ENCODE data around the gene SOX5.

SOX5 gene

GRCh38 chr12:23674064-23674463, 275.4 kb downstream of the SOX5 start:
- no peaks in the 10 kb centered on the region for H3K4me1 ChIP-seq (ENCODE audit: control insufficient read depth in 1 of 2, insufficient read depth in 2 of 2, low read length in 2 of 2)
- H3K4ac ChIP-seq (ENCODE audit: low read depth, low read length) = no peak overlapping the region
- no peak overlapping the region for H3K23ac ChIP-seq (ENCODE audit: low read length)
- no peaks in the 10 kb centered on the region for H3K9me3 ChIP-seq (ENCODE audit: insufficient read depth, low read depth, low read length)
- H2BK12ac ChIP-seq (ENCODE audit: low read length) = no peak overlapping the region
- H2BK5ac ChIP-seq (ENCODE audit: low read depth, low read length, poor library complexity) = no peak overlapping the region
- H3K27me3 ChIP-seq (ENCODE audit: insufficient read depth, low read length) = no peaks in the 10 kb centered on the region
- no peak overlapping the region for H4K8ac ChIP-seq (ENCODE audit: low read depth, low read length)
- H2BK120ac ChIP-seq (ENCODE audit: insufficient read depth, low read length, poor library complexity) = no peak overlapping the region
- H4K91ac ChIP-seq (ENCODE audit: low read depth, low read length) = no peak overlapping the region
- H3K4me2 ChIP-seq (ENCODE audit: low read length) = no peak overlapping the region
- no peak overlapping the region for H3K9ac ChIP-seq (ENCODE audit: low read length)
- no peak overlapping the region for H3K18ac ChIP-seq (ENCODE audit: low read length)
- H3K4me3 ChIP-seq (ENCODE audit: low read depth, low read length) = no peak overlapping the region
- H3K36me3 ChIP-seq (ENCODE audit: control insufficient read depth in 1 of 2, insufficient read depth in 2 of 2, low read length in 2 of 2) = no peaks in the 10 kb centered on the region
- no peaks in the 10 kb centered on the region for H3K79me1 ChIP-seq (ENCODE audit: low read length)
- no CpG with 5 or more reads among the region's 7 CpGs for WGBS (ENCODE audit: extremely low coverage, insufficient coverage, insufficient read length)
- H2AFZ ChIP-seq (ENCODE audit: insufficient read depth, low read length, poor library complexity) = no peak overlapping the region
- no peak for DNase-seq
- no peak overlapping the region for H3K27ac ChIP-seq (ENCODE audit: low read depth, low read length)
- H2AK5ac ChIP-seq (ENCODE audit: low read length) = no peak overlapping the region
- H3K14ac ChIP-seq (ENCODE audit: low read length) = no peak overlapping the region
- H3K79me2 ChIP-seq (ENCODE audit: control insufficient read depth, insufficient read depth, low read length, poor library complexity) = no peaks in the 10 kb centered on the region
- no peak overlapping the region for H4K12ac ChIP-seq (ENCODE audit: low read depth, low read length)

DNA sequence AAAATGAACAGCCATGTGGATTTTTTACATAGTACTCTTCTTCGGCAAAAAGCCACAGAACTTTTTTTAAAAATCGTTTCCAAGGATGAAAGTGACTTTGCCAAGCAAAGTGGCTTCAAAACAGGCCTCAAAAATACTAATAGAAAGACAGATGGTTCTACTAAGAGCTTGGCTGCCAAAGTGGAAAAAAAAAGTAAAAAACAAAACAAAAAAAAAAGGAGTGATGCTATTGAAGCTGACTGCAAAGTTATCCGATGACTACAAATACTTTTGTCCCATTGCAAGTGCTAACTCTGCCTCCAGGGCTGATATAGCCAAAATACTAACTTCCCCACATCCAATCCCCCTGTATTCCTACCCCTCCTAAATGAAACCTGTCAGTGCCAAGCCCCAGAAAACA, 277.6 kb downstream of the SOX5 start:
- H3K23ac ChIP-seq (ENCODE audit: low read length) = no peak overlapping the region
- WGBS (ENCODE audit: extremely low coverage, insufficient coverage, insufficient read length) = no CpG with 5 or more reads among the region's 3 CpGs
- H3K18ac ChIP-seq (ENCODE audit: low read length) = no peak overlapping the region
- H3K79me1 ChIP-seq (ENCODE audit: low read length) = no peaks in the 10 kb centered on the region
- H4K12ac ChIP-seq (ENCODE audit: low read depth, low read length) = no peak overlapping the region
- no peaks in the 10 kb centered on the region for H3K9me3 ChIP-seq (ENCODE audit: insufficient read depth, low read depth, low read length)
- H3K4me3 ChIP-seq (ENCODE audit: low read depth, low read length) = no peak overlapping the region
- H3K36me3 ChIP-seq (ENCODE audit: control insufficient read depth in 1 of 2, insufficient read depth in 2 of 2, low read length in 2 of 2) = no peaks in the 10 kb centered on the region
- H3K14ac ChIP-seq (ENCODE audit: low read length) = no peak overlapping the region
- H3K27ac ChIP-seq (ENCODE audit: low read depth, low read length) = no peak overlapping the region
- H3K27me3 ChIP-seq (ENCODE audit: insufficient read depth, low read length) = no peaks in the 10 kb centered on the region
- no peak overlapping the region for H2AK5ac ChIP-seq (ENCODE audit: low read length)
- no peak overlapping the region for H2AFZ ChIP-seq (ENCODE audit: insufficient read depth, low read length, poor library complexity)
- no peak for DNase-seq
- no peak overlapping the region for H2BK12ac ChIP-seq (ENCODE audit: low read length)
- H2BK120ac ChIP-seq (ENCODE audit: insufficient read depth, low read length, poor library complexity) = no peak overlapping the region
- no peak overlapping the region for H3K9ac ChIP-seq (ENCODE audit: low read length)
- H4K8ac ChIP-seq (ENCODE audit: low read depth, low read length) = no peak overlapping the region
- no peaks in the 10 kb centered on the region for H3K4me1 ChIP-seq (ENCODE audit: control insufficient read depth in 1 of 2, insufficient read depth in 2 of 2, low read length in 2 of 2)
- no peak overlapping the region for H3K4ac ChIP-seq (ENCODE audit: low read depth, low read length)
- no peaks in the 10 kb centered on the region for H3K79me2 ChIP-seq (ENCODE audit: control insufficient read depth, insufficient read depth, low read length, poor library complexity)
- H4K91ac ChIP-seq (ENCODE audit: low read depth, low read length) = no peak overlapping the region
- no peak overlapping the region for H2BK5ac ChIP-seq (ENCODE audit: low read depth, low read length, poor library complexity)
- H3K4me2 ChIP-seq (ENCODE audit: low read length) = no peak overlapping the region

DNA sequence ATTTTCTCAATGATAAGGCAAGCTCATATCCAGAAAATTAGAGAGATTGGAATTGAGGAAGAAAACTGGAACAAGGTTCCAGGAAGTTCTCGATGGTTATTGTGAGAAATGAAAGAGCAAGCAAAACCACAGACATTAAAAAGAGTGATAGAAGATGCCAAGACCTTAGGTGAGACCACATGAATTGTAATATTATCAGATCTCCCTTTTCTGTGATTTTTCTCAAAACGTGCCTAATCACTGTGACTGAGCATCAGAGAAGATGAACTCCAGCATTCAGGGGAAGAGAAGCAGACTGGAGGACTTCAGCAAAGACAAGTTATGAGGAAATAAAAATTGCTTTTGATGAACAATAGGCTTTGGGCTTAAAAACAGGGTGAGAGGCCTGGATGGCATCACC, 278.8 kb downstream of the SOX5 start:
- H3K79me2 ChIP-seq (ENCODE audit: control insufficient read depth, insufficient read depth, low read length, poor library complexity) = no peaks in the 10 kb centered on the region

DNA sequence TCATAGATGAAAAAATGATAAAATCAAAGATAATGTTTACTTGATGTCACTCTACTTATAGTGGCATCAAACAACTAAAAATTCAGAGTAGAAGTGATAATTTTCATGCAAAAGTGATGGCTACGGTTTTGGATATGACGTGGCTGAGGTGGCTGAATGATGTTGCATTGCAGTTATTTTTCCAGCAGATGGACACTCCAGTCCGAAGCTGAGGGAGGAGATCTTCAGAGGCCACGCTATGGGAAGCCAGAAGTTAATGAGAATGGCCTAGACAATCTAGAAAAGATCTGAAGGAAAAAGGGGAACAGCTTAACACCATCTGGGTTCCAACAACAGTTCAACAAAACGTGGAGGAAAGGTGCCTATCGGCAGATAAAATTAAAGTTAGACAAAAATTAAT, 279.8 kb downstream of the SOX5 start:
- DNase-seq = no peak
- no peaks in the 10 kb centered on the region for H3K79me1 ChIP-seq (ENCODE audit: low read length)

More for the DNA sequence above, 278.8 kb downstream of the SOX5 start:
- Histone ChIP-seq H3K4ac (ENCODE audit: low read depth, low read length) (no peak overlapping the region), H2AK5ac (ENCODE audit: low read length) (no peak overlapping the region), H3K27ac (ENCODE audit: low read depth, low read length) (no peak overlapping the region), H3K36me3 (ENCODE audit: control insufficient read depth in 1 of 2, insufficient read depth in 2 of 2, low read length in 2 of 2) (no peaks in the 10 kb centered on the region), H3K9ac (ENCODE audit: low read length) (no peak overlapping the region), H3K18ac (ENCODE audit: low read length) (no peak overlapping the region), H2BK5ac (ENCODE audit: low read depth, low read length, poor library complexity) (no peak overlapping the region), H2BK120ac (ENCODE audit: insufficient read depth, low read length, poor library complexity) (no peak overlapping the region), H2BK12ac (ENCODE audit: low read length) (no peak overlapping the region), H3K9me3 (ENCODE audit: insufficient read depth, low read depth, low read length) (no peaks in the 10 kb centered on the region), H4K12ac (ENCODE audit: low read depth, low read length) (no peak overlapping the region), H4K8ac (ENCODE audit: low read depth, low read length) (no peak overlapping the region), H3K4me1 (ENCODE audit: control insufficient read depth in 1 of 2, insufficient read depth in 2 of 2, low read length in 2 of 2) (no peaks in the 10 kb centered on the region), H3K14ac (ENCODE audit: low read length) (no peak overlapping the region), H3K4me2 (ENCODE audit: low read length) (no peak overlapping the region), H3K23ac (ENCODE audit: low read length) (no peak overlapping the region), H2AFZ (ENCODE audit: insufficient read depth, low read length, poor library complexity) (no peak overlapping the region), H3K79me1 (ENCODE audit: low read length) (no peaks in the 10 kb centered on the region), H4K91ac (ENCODE audit: low read depth, low read length) (no peak overlapping the region), H3K27me3 (ENCODE audit: insufficient read depth, low read length) (no peaks in the 10 kb centered on the region), H3K4me3 (ENCODE audit: low read depth, low read length) (no peak overlapping the region)
- no CpG with 5 or more reads among the region's 2 CpGs for WGBS (ENCODE audit: extremely low coverage, insufficient coverage, insufficient read length)
- no peak for DNase-seq

More for the DNA sequence above, 279.8 kb downstream of the SOX5 start:
- no peak overlapping the region for H3K23ac ChIP-seq (ENCODE audit: low read length)
- H3K4me2 ChIP-seq (ENCODE audit: low read length) = no peak overlapping the region
- H2AK5ac ChIP-seq (ENCODE audit: low read length) = no peak overlapping the region
- H3K9ac ChIP-seq (ENCODE audit: low read length) = no peak overlapping the region
- no peak overlapping the region for H4K91ac ChIP-seq (ENCODE audit: low read depth, low read length)
- H3K18ac ChIP-seq (ENCODE audit: low read length) = no peak overlapping the region
- peaks cover 0 to 2% of the 10 kb centered on the region in 2 experiments for H3K36me3 ChIP-seq (ENCODE audit: control insufficient read depth in 1 of 2, insufficient read depth in 2 of 2, low read length in 2 of 2)
- H3K27me3 ChIP-seq (ENCODE audit: insufficient read depth, low read length) = no peaks in the 10 kb centered on the region
- H3K4me1 ChIP-seq (ENCODE audit: control insufficient read depth in 1 of 2, insufficient read depth in 2 of 2, low read length in 2 of 2) = no peaks in the 10 kb centered on the region
- WGBS (ENCODE audit: extremely low coverage, insufficient coverage, insufficient read length) = no CpG with 5 or more reads among the region's 6 CpGs
- no peak overlapping the region for H3K4me3 ChIP-seq (ENCODE audit: low read depth, low read length)
- H3K4ac ChIP-seq (ENCODE audit: low read depth, low read length) = no peak overlapping the region
- no peak overlapping the region for H2BK5ac ChIP-seq (ENCODE audit: low read depth, low read length, poor library complexity)
- no peak overlapping the region for H4K12ac ChIP-seq (ENCODE audit: low read depth, low read length)
- H2AFZ ChIP-seq (ENCODE audit: insufficient read depth, low read length, poor library complexity) = no peak overlapping the region
- H3K14ac ChIP-seq (ENCODE audit: low read length) = no peak overlapping the region
- no peak overlapping the region for H2BK120ac ChIP-seq (ENCODE audit: insufficient read depth, low read length, poor library complexity)
- no peak overlapping the region for H3K27ac ChIP-seq (ENCODE audit: low read depth, low read length)
- H3K79me2 ChIP-seq (ENCODE audit: control insufficient read depth, insufficient read depth, low read length, poor library complexity) = no peaks in the 10 kb centered on the region
- no peaks in the 10 kb centered on the region for H3K9me3 ChIP-seq (ENCODE audit: insufficient read depth, low read depth, low read length)
- no peak overlapping the region for H2BK12ac ChIP-seq (ENCODE audit: low read length)
- no peak overlapping the region for H4K8ac ChIP-seq (ENCODE audit: low read depth, low read length)
